Measurements from ENCODE around the gene ELAVL2.

ELAVL2 gene

GRCh38 chr9:23665635-23666034, 160.4 kb downstream of the ELAVL2 start:
- no peak for DNase-seq (ENCODE audit: extremely low spot score)
- ChIA-PET CTCF (no interaction called here), POLR2A (no interaction called here)
- TF ChIP-seq, protein P1, sequence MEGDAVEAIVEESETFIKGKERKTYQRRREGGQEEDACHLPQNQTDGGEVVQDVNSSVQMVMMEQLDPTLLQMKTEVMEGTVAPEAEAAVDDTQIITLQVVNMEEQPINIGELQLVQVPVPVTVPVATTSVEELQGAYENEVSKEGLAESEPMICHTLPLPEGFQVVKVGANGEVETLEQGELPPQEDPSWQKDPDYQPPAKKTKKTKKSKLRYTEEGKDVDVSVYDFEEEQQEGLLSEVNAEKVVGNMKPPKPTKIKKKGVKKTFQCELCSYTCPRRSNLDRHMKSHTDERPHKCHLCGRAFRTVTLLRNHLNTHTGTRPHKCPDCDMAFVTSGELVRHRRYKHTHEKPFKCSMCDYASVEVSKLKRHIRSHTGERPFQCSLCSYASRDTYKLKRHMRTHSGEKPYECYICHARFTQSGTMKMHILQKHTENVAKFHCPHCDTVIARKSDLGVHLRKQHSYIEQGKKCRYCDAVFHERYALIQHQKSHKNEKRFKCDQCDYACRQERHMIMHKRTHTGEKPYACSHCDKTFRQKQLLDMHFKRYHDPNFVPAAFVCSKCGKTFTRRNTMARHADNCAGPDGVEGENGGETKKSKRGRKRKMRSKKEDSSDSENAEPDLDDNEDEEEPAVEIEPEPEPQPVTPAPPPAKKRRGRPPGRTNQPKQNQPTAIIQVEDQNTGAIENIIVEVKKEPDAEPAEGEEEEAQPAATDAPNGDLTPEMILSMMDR (IDR thresholded peaks at IDR 0.05; ENCODE audit: control extremely low read depth, extremely low read depth, low read depth, missing control alignments): no peak

DNA sequence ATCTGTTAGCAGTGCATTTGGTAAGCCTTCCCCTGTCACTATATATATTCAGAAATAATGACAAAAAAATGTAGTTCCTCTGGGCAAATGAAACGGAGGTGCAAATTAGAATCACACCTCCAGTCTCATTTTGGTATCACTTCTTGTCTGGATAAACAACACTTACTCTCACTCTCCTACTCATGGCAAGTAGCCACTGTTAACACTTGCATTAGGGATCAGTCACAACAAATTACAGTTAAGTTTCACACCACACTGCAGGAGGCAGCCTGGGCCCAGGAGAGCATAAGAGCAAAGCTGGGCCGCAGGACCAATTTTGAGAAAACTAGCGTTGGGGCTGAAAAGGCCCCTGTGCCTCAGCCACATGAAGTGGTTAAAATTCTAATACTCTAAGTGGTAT, 161.0 kb downstream of the ELAVL2 start:
- DNase-seq (ENCODE audit: extremely low spot score): no peak
- ChIA-PET POLR2A (no interaction called here), CTCF (interaction anchor here (1.2 to 1.4 kb wide), 3 partner anchors 8 to 50 kb away, joined by 3 to 4 read pairs (median 3); no protein-coding TSS in a partner anchor)

GRCh38 chr9:23663946-23664345, 162.1 kb downstream of the ELAVL2 start:
- no peak for DNase-seq (ENCODE audit: extremely low spot score)
- POLR2A ChIA-PET: no interaction called here
- CTCF ChIA-PET: interaction anchor here (1.2 to 1.4 kb wide), 3 partner anchors 9 to 49 kb away, joined by 3 to 4 read pairs (median 3); no protein-coding TSS in a partner anchor
- TF ChIP-seq, protein P1 (IDR thresholded peaks at IDR 0.05; ENCODE audit: control extremely low read depth, extremely low read depth, low read depth, missing control alignments): no peak

More for the DNA sequence above, 161.0 kb downstream of the ELAVL2 start:
- TF ChIP-seq, protein P1 (IDR thresholded peaks at IDR 0.05; ENCODE audit: control extremely low read depth, extremely low read depth, low read depth, missing control alignments): no peak

DNA sequence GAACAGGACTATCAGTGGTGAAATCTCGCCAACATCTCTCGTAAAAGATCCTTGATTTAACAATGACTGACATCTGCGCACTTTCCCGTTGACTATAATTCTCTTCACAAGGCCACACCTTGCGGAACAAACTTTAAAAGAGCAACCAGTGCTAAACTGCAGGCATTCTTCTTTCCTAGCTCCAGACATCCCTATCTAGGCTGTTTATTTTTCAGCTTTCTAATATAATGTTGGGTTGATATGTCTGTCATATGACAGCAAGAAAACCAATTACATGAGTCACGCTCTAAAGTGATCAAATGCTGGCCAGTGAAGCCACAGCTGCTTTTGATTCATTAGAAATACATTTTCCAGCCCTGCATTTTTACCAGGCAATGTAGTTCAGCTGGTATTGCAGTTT, 162.5 kb downstream of the ELAVL2 start:
- TF ChIP-seq, protein P1 (IDR thresholded peaks at IDR 0.05; ENCODE audit: control extremely low read depth, extremely low read depth, low read depth, missing control alignments): no peak
- ChIA-PET POLR2A (no interaction called here), CTCF (interaction anchor here (1.2 to 1.4 kb wide), 3 partner anchors 9 to 48 kb away, joined by 3 to 4 read pairs (median 3); no protein-coding TSS in a partner anchor)
- no peak for DNase-seq (ENCODE audit: extremely low spot score)

DNA sequence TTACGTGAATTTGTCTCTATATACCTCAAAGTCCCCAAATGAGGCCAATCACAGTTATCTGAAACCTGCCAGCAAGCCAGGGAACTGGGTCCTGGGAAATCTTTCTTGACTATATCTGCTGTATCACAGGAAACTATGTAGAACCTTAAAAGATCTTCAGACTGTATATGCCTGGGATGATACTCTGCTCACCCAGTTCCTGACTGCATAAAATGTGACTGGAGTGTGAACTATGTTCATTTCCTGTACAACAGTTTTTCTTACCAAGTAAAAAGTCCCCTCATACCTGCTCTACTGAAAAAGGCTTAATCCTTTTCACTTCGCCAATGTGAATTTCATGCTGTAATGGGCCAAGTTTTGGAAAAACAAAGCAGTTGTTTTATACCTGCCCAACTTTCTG, 162.9 kb downstream of the ELAVL2 start:
- CTCF ChIA-PET: no interaction called here
- TF ChIP-seq, protein P1 (IDR thresholded peaks at IDR 0.05; ENCODE audit: control extremely low read depth, extremely low read depth, low read depth, missing control alignments): no peak
- no peak for DNase-seq (ENCODE audit: extremely low spot score)
- POLR2A ChIA-PET: no interaction called here

- ChIA-PET POLR2A (no interaction called here), CTCF (interaction anchor here (1.0 kb wide), 1 partner anchor 19 kb away, joined by 3 read pairs; no protein-coding TSS in a partner anchor)
- TF ChIP-seq, protein P1 (IDR thresholded peaks at IDR 0.05; ENCODE audit: control extremely low read depth, extremely low read depth, low read depth, missing control alignments): no peak
- no peak for DNase-seq (ENCODE audit: extremely low spot score)
Observed at GRCh38 chr9:23662320-23662719, 163.7 kb downstream of the ELAVL2 start.
